Common myeloid progenitor, CD34-positive (primary cell): ENCODE results near the gene RRP1.
"Not testable (repeated sequence)": the region's sequence is repeated elsewhere in the genome, so short reads cannot be mapped to it uniquely, and the experiment has no call there.

ENCODE experiments used
- CTCF ChIA-PET: fragments of 350-600 bp; sonication (Branson Sonifier 250); formaldehyde crosslinking; loops from one replicate; lab custom pipeline; 2021; ENCODE audit warnings: antibody characterized with exemption; lab: Charles Lee
- POLR2A ChIA-PET: fragments of 350-600 bp; sonication (Branson Sonifier 250); formaldehyde crosslinking; loops from one replicate; lab custom pipeline; 2021; ENCODE audit warnings: antibody characterized with exemption; lab: Charles Lee
- DNase-seq, 3 donors: peaks; one replicate each; pipeline versions ENCODE4 v3.0.0 to v3.0.0-alpha.2; 2013
- H3K27ac ChIP-seq, 2 experiments: 1 replicate in 1 of 2; 2 replicates in 1 of 2; pipeline ENCODE4 v1.7.0; 2013; ENCODE audit warnings: inconsistent platforms in 2 of 2, low read length in 2 of 2, mild to moderate bottlenecking in 2 of 2, low read depth in 1 of 2, moderate library complexity in 1 of 2; ENCODE audit not compliant: severe bottlenecking in 2 of 2, insufficient read depth in 1 of 2, poor library complexity in 1 of 2
- H3K27me3 ChIP-seq, 5 experiments: replicated peaks in 2 of 5; 1 replicate in 3 of 5; 2 replicates in 2 of 5; pipeline versions ENCODE4 v1.6.1 to v1.7.0; 2013; ENCODE audit warnings: low read length in 4 of 5, mild to moderate bottlenecking in 2 of 5, moderate library complexity in 2 of 5, inconsistent platforms in 1 of 5; ENCODE audit not compliant: insufficient read depth in 5 of 5, control insufficient read depth in 4 of 5
- H3K36me3 ChIP-seq, 4 experiments: 1 replicate in 2 of 4; 2 replicates in 2 of 4; pipeline versions ENCODE4 v1.6.1 to v1.7.0; 2013; ENCODE audit warnings: low read length in 3 of 4, control low read depth in 1 of 4, mild to moderate bottlenecking in 1 of 4; ENCODE audit not compliant: control insufficient read depth in 4 of 4, insufficient read depth in 4 of 4
- H3K4me1 ChIP-seq, 4 experiments: 1 replicate in 3 of 4; 2 replicates in 1 of 4; pipeline versions ENCODE4 v1.6.1 to v1.7.1; 2013; ENCODE audit warnings: low read length in 3 of 4, mild to moderate bottlenecking in 3 of 4, control low read depth in 1 of 4, inconsistent platforms in 1 of 4, moderate library complexity in 1 of 4; ENCODE audit not compliant: control insufficient read depth in 4 of 4, insufficient read depth in 4 of 4; ENCODE audit errors: control extremely low read depth in 1 of 4
- H3K4me3 ChIP-seq, 7 experiments: 1 replicate in 4 of 7; 2 replicates in 3 of 7; pipeline versions ENCODE4 v1.5.1 to v1.7.0; 2013; ENCODE audit warnings: mild to moderate bottlenecking in 7 of 7, low read length in 6 of 7, moderate library complexity in 6 of 7, inconsistent platforms in 2 of 7, low read depth in 2 of 7, control low read depth in 1 of 7; ENCODE audit not compliant: insufficient read depth in 4 of 7, control insufficient read depth in 1 of 7; ENCODE audit errors: extremely low read depth in 1 of 7
- H3K9me3 ChIP-seq, 5 experiments: 1 replicate in 4 of 5; 2 replicates in 1 of 5; pipeline versions ENCODE4 v1.6.1 to v1.7.1; 2013; ENCODE audit warnings: low read length in 4 of 5, mild to moderate bottlenecking in 2 of 5, inconsistent platforms in 1 of 5, low read depth in 1 of 5, moderate library complexity in 1 of 5; ENCODE audit not compliant: control insufficient read depth in 4 of 5, insufficient read depth in 2 of 5; ENCODE audit errors: control extremely low read depth in 1 of 5
- WGBS: methylation state at CpG from one replicate; pipeline ENCODE4 v1.1.5; 2013; ENCODE audit not compliant: insufficient coverage; 5-methylcytosine and 5-hydroxymethylcytosine counted together

Gene RRP1

DNA sequence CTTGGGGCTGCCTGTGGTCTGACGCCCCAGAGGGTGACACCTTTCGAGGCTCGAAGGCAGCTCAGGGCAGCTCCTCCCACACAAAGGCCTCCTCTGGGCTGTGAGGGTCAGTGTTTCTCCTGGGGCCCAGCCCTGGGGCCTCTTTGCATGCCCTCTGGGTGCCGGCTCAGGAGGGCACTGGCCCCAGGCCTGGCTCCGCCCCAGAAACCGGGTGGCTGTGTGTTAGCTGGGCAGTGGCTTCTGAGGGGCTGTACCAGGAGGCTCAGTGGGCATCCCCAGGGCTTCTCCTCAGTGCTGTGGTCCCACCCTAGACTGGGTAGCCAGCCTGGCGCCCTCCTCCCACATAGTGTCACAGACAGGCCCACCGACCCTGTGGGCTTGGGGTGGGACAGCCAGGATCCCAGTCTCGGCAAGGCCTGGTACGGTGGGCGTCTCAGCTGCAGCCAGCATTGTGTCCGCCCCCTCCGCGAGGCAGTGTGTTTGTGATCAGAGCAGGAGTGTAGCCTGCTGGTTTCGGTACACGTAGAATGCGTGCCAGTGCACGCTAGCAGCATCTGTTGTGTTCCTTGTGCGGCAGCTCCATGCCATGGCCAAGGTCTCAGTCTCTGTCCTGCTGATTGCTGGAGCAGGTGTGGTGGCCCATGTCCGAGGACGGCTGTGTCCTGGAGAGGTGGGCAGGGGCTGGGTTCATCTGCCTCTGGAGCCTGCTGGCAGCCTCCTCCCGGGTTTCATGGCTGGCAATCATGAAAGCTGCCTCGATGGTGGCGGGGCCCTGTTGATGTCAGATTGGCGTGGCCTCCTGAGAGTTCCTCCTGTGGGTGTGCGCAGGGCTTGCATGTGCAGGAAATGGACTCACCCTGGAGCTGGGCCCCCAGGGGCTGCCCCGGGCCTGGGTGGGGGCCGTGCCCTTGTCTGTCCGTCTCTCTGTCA, 28.0 kb downstream of the RRP1 start:
- peaks cover 0 to 10% (median 7%) of the 10 kb centered on the region in 5 experiments for H3K9me3 ChIP-seq
- ChIA-PET CTCF (interaction anchor here (0.5 to 1.8 kb wide), 10 partner anchors 9 to 159 kb away, joined by 3 to 7 read pairs (median 4); no protein-coding TSS in a partner anchor), POLR2A (no interaction called here)
- no peaks in the 10 kb centered on the region for H3K36me3 ChIP-seq
- H3K4me3 ChIP-seq = no peak overlapping the region
- no peak for DNase-seq
- H3K27me3 ChIP-seq = no peaks in the 10 kb centered on the region
- no peak overlapping the region for H3K27ac ChIP-seq
- peaks cover 0 to 16% (median 1%) of the 10 kb centered on the region in 4 experiments for H3K4me1 ChIP-seq
- WGBS = 81% methylated on average over 25 of the region's 29 CpGs

DNA sequence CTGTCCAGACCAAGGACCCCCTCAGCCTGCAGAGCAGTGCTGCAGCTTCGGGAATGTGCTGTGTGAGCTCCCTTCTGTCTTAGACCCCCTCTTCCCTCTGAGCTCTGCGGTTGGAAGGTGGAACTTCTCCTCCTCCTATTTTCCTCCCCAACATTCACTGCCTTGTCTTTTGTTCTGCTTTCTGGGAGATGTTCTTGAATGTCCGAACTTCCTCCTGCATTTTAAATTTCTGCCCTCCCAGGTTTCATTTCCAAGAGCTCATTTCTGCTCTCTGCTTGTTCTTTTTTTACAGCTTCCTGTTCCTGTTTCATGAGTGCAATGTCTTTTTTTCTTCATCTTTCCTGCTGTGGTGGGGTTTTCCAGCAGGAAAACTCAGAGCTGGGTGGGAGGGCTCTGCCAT, 29.3 kb downstream of the RRP1 start:
- POLR2A ChIA-PET = interaction anchor here (0.9 kb wide), 1 partner anchor 129 kb away, joined by 4 read pairs; no protein-coding TSS in a partner anchor

DNA sequence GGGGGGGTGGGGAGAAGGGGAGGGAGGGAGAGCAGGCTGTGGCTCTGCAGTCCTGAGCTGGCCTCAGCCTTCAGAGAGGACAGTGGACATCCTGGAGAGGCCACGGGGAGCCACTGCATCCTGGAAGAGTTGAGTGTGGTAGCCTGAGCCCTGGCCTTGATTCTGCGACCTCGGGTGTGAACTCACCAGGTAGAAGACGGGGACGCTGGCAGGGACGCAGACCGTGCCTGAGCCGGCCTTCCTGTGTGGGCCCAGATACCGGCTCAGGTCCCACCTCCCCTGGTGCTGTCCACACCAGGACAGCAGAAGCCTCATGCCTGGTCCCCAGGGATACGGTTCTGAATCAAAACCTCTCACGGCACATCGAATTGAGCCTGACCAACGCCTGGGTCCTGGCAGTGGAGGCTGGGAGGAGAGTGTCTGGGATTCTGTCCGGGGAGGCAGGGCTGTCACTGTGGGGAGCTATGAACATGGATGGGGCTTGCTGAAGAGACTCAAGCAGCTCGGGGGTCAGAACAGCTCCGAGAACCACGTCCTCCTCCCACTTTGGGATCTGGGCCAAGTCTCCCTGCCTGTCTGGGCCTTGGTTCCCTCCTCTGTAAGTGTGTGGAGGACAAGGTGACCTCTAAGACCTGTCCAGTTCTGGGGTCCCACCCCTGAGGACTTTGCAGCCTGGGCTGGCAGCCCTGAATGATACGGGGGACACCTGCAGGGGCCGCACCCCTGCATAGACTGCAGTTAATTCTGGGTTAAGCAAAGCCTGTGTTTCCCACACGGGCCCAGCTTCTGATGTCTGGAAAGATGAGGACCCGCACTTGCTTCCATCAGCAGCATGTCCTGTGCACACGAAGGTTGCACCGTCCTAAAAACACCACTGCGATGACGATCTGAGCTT, 30.4 kb downstream of the RRP1 start:
- Histone ChIP-seq H3K36me3 (no peaks in the 10 kb centered on the region), H3K27ac (no peak overlapping the region), H3K4me3 (no peak overlapping the region), H3K27me3 (no peaks in the 10 kb centered on the region), H3K4me1 (peaks cover 0 to 14% (median 0%) of the 10 kb centered on the region in 4 experiments), H3K9me3 (peaks cover 0 to 10% (median 7%) of the 10 kb centered on the region in 5 experiments)
- DNase-seq = no peak
- WGBS = 93% methylated on average over 25 of the region's 25 CpGs
- CTCF ChIA-PET = interaction anchor here (1.1 to 2.0 kb wide), 6 partner anchors 9 to 108 kb away, joined by 3 to 8 read pairs (median 4); no protein-coding TSS in a partner anchor
- POLR2A ChIA-PET = interaction anchor here (0.6 kb wide), 1 partner anchor 10 kb away, joined by 3 read pairs; no protein-coding TSS in a partner anchor

More for the DNA sequence above, 29.3 kb downstream of the RRP1 start:
- Histone ChIP-seq H3K27ac (no peak overlapping the region), H3K36me3 (no peaks in the 10 kb centered on the region), H3K4me3 (no peak overlapping the region), H3K4me1 (peaks cover 0 to 14% (median 0%) of the 10 kb centered on the region in 4 experiments), H3K27me3 (no peaks in the 10 kb centered on the region), H3K9me3 (peaks cover 0 to 10% (median 7%) of the 10 kb centered on the region in 5 experiments)
- CTCF ChIA-PET = interaction anchor here (1.0 to 2.0 kb wide), 8 partner anchors 8 to 156 kb away, joined by 3 to 8 read pairs (median 4); no protein-coding TSS in a partner anchor
- no peak for DNase-seq
- WGBS = 87% methylated on average over 3 of the region's 3 CpGs

DNA sequence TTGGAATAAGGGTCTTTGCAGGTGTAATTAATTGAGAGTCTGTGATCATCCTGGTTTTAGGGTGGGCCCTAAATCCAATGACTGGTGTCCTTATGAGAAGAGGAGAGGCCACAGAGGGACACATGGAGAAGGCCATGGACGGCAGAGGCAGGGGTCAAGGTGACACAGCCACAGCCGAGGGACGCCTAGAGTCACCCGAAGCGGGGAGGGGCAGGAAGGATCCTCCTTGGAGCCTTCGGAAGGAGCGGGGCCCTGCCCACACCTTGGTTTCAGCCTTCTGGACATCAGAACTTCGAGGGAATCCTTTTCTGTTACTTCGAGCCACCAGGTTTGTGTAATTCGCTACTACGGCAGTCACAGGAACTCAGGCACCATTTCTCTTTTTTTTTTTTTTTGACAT, 31.1 kb downstream of the RRP1 start:
- no peak overlapping the region for H3K27ac ChIP-seq
- H3K27me3 ChIP-seq = peaks cover 0 to 6% (median 0%) of the 10 kb centered on the region in 5 experiments
- H3K4me3 ChIP-seq = no peak overlapping the region
- POLR2A ChIA-PET = no interaction called here
- no peak for DNase-seq
- peaks cover 0 to 10% (median 7%) of the 10 kb centered on the region in 5 experiments for H3K9me3 ChIP-seq
- CTCF ChIA-PET = interaction anchor here (1.1 to 2.0 kb wide), 4 partner anchors 9 to 107 kb away, joined by 4 to 8 read pairs (median 5); no protein-coding TSS in a partner anchor
- peaks cover 0 to 14% (median 0%) of the 10 kb centered on the region in 4 experiments for H3K4me1 ChIP-seq
- H3K36me3 ChIP-seq = no peaks in the 10 kb centered on the region
- 99% methylated on average over 11 of the region's 11 CpGs for WGBS

DNA sequence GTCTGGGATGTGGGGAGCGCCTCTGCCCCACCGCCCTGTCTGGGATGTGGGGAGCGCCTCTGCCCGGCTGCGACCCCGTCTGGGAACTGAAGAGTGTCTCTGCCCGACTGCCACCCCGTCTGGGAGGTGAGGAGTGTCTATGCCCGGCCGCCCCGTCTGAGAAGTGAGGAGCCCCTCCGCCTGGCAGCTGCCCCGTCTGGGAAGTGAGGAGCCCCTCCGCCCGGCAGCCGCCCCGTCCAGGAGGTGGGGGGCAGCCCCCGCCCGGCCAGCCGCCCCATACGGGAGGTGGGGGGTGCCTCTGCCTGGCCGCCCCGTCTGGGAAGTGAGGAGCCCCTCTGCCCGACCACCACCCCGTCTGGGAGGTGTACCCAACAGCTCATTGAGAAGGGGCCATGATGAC, 32.8 kb downstream of the RRP1 start:
- CTCF ChIA-PET = interaction anchor here (1.8 kb wide), 1 partner anchor 97 kb away, joined by 4 read pairs; no protein-coding TSS in a partner anchor
- POLR2A ChIA-PET, H3K9me3 ChIP-seq, H3K27me3 ChIP-seq, H3K36me3 ChIP-seq, H3K27ac ChIP-seq, H3K4me3 ChIP-seq, DNase-seq: not testable (repeated sequence)
- peaks cover 0 to 13% (median 0%) of the 10 kb centered on the region in 4 experiments for H3K4me1 ChIP-seq
- WGBS = 91% methylated on average over 10 of the region's 25 CpGs

DNA sequence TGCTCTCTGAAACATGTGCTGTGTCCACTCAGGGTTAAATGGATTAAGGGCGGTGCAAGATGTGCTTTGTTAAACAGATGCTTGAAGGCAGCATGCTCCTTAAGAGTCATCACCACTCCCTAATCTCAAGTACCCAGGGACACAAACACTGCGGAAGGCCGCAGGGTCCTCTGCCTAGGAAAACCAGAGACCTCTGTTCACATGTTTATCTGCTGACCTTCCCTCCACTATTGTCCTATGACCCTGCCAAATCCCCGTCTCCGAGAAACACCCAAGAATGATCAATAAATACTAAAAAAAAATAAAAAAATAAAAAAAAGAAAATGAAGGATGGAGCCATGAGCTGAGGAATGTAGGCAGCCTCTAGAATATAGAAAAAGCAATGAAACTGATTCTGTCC, 33.4 kb downstream of the RRP1 start:
- H3K4me3 ChIP-seq, H3K27ac ChIP-seq, H3K9me3 ChIP-seq, H3K4me1 ChIP-seq, POLR2A ChIA-PET, DNase-seq, H3K36me3 ChIP-seq, H3K27me3 ChIP-seq: not testable (repeated sequence)
- no CpG with 5 or more reads among the region's 5 CpGs for WGBS
- CTCF ChIA-PET = interaction anchor here (1.8 kb wide), 1 partner anchor 96 kb away, joined by 4 read pairs; no protein-coding TSS in a partner anchor
